Loucy (cell line): Measurements from ENCODE around the gene DACT2.

Experiments
- H2AFZ ChIP-seq: fragments of 200-600 bp; sonication (generic); 2 replicates; pipeline ENCODE4 v1.6.0; 2016; ENCODE audit warnings: antibody characterized with exemption, mild to moderate bottlenecking, low read length, moderate library complexity
- H3F3A ChIP-seq: fragments of 200-600 bp; 2 replicates; pipeline ENCODE4 v1.6.0; 2016; ENCODE audit warnings: antibody characterized with exemption, low read depth, mild to moderate bottlenecking
- H3K27me3 ChIP-seq: fragments of 200-600 bp; sonication (generic); 2 replicates; pipeline ENCODE4 v1.6.1; 2014; ENCODE audit warnings: low read length, mild to moderate bottlenecking; ENCODE audit not compliant: insufficient read depth, poor library complexity, severe bottlenecking
- H3K36me3 ChIP-seq: fragments of 200-600 bp; sonication (generic); 2 replicates; pipeline ENCODE4 v1.6.1; 2016; ENCODE audit warnings: low read length; ENCODE audit not compliant: insufficient read depth
- H3K4me1 ChIP-seq: fragments of 200-600 bp; sonication (generic); 2 replicates; pipeline ENCODE4 v1.5.1; 2014; ENCODE audit warnings: low read length, mild to moderate bottlenecking; ENCODE audit not compliant: insufficient read depth, poor library complexity, severe bottlenecking
- H3K4me2 ChIP-seq: fragments of 200-600 bp; sonication (generic); 2 replicates; pipeline ENCODE4 v1.6.0; 2014; ENCODE audit warnings: antibody characterized with exemption, low read length, low read depth, mild to moderate bottlenecking; ENCODE audit not compliant: poor library complexity, severe bottlenecking
- H3K4me3 ChIP-seq: fragments of 200-600 bp; sonication (generic); 2 replicates; pipeline ENCODE4 v1.5.1; 2014; ENCODE audit warnings: low read length, mild to moderate bottlenecking, mixed read lengths; ENCODE audit not compliant: poor library complexity, severe bottlenecking
- H3K79me2 ChIP-seq: fragments of 200-600 bp; sonication (generic); 2 replicates; pipeline ENCODE4 v1.6.1; 2014; ENCODE audit warnings: low read length; ENCODE audit not compliant: insufficient read depth
- H3K9ac ChIP-seq: fragments of 200-600 bp; sonication (generic); 2 replicates; pipeline ENCODE4 v1.6.0; 2014; ENCODE audit warnings: mild to moderate bottlenecking, low read depth, low read length, moderate library complexity; ENCODE audit not compliant: poor library complexity, severe bottlenecking
- H3K9me2 ChIP-seq: fragments of 200-600 bp; sonication (generic); replicated peaks from 2 replicates; pipeline ENCODE4 v1.6.1; 2016; ENCODE audit warnings: low read depth, low read length, mixed read lengths
- H3K9me3 ChIP-seq: fragments of 200-600 bp; sonication (generic); 2 replicates; pipeline ENCODE4 v1.6.1; 2014; ENCODE audit warnings: mild to moderate bottlenecking, antibody characterized with exemption, low read length, low read depth; ENCODE audit not compliant: insufficient read depth
- H4K20me1 ChIP-seq: fragments of 200-600 bp; sonication (generic); 2 replicates; pipeline ENCODE4 v1.6.0; 2014; ENCODE audit warnings: antibody characterized with exemption, low read length, mild to moderate bottlenecking; ENCODE audit not compliant: insufficient read depth, poor library complexity, severe bottlenecking
- EZH2phosphoT487 ChIP-seq: fragments of 200-600 bp; IDR thresholded peaks from 2 replicates; pipeline ENCODE4 v1.6.1; 2018; ENCODE audit warnings: antibody characterized with exemption, mild to moderate bottlenecking, moderate library complexity, borderline replicate concordance
- TF ChIP-seq, protein P1 (sequence below): fragments of 200-600 bp; sonication (generic); conservative IDR thresholded peaks from 2 replicates; pipeline ENCODE4 v1.5.1; 2014; ENCODE audit warnings: mild to moderate bottlenecking, antibody characterized with exemption, low read length

DACT2 gene

DNA sequence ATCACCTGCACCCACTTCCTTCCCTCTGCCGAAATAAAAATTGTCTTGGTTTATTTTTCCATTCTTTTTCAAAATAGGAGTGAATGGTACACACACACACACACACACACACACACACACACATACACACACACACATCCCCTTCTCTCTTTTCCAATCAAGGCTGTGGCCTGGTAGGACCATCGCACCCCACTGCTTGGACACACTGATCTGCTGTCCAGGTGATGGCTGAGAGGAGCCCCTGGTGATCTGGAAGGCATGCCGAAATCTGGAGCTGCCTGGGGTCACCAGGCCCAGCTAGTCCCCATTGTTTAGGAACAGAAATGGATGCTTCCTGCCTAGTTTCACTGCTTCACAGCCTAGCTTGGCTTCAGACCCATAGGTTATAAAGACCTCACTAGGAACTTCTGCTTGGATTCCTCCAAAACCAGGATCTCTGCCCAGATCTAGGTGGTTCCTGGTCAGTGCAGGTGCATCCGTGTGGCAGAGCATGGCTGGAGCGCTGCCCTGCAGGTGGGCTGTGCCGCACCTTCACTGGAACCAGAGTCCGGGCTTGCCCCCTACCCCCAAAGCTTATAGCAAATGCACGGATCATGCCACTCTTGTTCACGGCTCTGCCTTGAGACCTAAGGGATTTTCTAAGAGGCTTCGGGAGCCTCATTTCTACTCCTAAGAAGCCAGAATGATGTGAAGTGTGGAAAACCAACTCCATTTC lies 42.9 kb upstream of the DACT2 start:
- Histone ChIP-seq H3K9me3 (peaks cover 10% of the 10 kb centered on the region; the same call in 1 of the 2 replicates), H3K36me3 (no peaks in the 10 kb centered on the region), H2AFZ (no peak overlapping the region), H3K9me2 (no peaks in the 10 kb centered on the region), H3K4me1 (no peaks in the 10 kb centered on the region), H4K20me1 (no peaks in the 10 kb centered on the region), H3K4me3 (no peak overlapping the region), H3K4me2 (no peak overlapping the region), H3K9ac (no peak overlapping the region), H3K27me3 (no peaks in the 10 kb centered on the region), H3K79me2 (no peaks in the 10 kb centered on the region), H3F3A (no peaks in the 10 kb centered on the region)
- TF ChIP-seq EZH2phosphoT487, result no peak
- TF ChIP-seq, protein P1, sequence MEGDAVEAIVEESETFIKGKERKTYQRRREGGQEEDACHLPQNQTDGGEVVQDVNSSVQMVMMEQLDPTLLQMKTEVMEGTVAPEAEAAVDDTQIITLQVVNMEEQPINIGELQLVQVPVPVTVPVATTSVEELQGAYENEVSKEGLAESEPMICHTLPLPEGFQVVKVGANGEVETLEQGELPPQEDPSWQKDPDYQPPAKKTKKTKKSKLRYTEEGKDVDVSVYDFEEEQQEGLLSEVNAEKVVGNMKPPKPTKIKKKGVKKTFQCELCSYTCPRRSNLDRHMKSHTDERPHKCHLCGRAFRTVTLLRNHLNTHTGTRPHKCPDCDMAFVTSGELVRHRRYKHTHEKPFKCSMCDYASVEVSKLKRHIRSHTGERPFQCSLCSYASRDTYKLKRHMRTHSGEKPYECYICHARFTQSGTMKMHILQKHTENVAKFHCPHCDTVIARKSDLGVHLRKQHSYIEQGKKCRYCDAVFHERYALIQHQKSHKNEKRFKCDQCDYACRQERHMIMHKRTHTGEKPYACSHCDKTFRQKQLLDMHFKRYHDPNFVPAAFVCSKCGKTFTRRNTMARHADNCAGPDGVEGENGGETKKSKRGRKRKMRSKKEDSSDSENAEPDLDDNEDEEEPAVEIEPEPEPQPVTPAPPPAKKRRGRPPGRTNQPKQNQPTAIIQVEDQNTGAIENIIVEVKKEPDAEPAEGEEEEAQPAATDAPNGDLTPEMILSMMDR, result no peak

DNA sequence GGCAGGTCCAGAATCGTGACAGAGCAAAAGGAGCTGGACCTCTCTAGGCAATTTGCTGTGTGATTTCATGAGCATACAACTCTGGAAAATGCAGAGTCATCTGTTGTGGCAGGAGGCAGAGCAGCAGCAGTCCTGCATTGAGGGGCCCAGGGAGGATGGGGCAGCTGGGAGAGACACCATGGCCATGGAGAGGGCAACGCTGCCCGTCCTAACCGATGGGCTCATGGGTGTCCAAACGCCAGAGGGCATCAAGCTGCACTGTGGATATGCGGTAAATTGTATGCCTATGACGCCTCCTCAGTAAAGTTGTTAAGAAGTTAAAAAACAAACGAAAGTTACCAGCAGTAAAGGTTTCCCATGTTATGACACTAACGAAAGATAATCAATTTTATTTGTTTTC lies 42.2 kb upstream of the DACT2 start:
- Histone ChIP-seq H3K36me3 (no peaks in the 10 kb centered on the region), H3K27me3 (no peaks in the 10 kb centered on the region), H3F3A (no peaks in the 10 kb centered on the region), H3K9me3 (peaks cover 10% of the 10 kb centered on the region; the same call in 1 of the 2 replicates), H2AFZ (no peak overlapping the region), H3K4me3 (no peak overlapping the region), H3K79me2 (no peaks in the 10 kb centered on the region), H3K4me2 (no peak overlapping the region), H3K9me2 (no peaks in the 10 kb centered on the region), H4K20me1 (no peaks in the 10 kb centered on the region), H3K9ac (no peak overlapping the region), H3K4me1 (no peaks in the 10 kb centered on the region)
- no peak for TF ChIP-seq EZH2phosphoT487
- TF ChIP-seq, protein P1, result no peak

DNA sequence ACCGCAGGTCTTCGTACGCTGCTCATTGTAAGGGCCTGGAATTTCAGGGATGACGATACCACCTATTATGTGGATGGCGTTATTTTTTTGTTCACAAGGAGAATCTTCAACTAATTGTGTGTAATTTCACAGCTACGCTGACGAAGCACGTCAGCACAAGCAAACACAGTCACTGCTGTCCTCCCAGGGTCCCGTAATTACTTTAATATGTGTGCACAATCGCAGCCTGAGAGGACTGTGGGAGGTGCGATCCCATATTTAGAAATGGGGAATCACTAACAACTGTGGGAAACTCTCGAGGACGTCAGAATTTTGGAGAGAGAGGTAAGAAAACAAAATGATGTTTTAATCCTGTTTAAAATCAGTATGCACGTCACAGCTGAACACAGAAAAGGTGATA lies 40.2 kb upstream of the DACT2 start:
- Histone ChIP-seq H3K36me3 (no peaks in the 10 kb centered on the region), H2AFZ (no peak overlapping the region), H3K4me1 (no peaks in the 10 kb centered on the region), H3K4me2 (no peak overlapping the region), H3K9ac (no peak overlapping the region), H3K4me3 (no peak overlapping the region), H3K79me2 (no peaks in the 10 kb centered on the region), H3K9me3 (peaks cover 7% of the 10 kb centered on the region; the same call in 1 of the 2 replicates), H3K9me2 (no peaks in the 10 kb centered on the region), H4K20me1 (no peaks in the 10 kb centered on the region), H3K27me3 (no peaks in the 10 kb centered on the region), H3F3A (no peaks in the 10 kb centered on the region)
- TF ChIP-seq, protein P1, result no peak
- no peak for TF ChIP-seq EZH2phosphoT487
